NCI-H128 (cell line): ENCODE results near the gene SOX6.
A peak's percentile ranks its signal among the peaks of the same experiment; 100 is the strongest.

Experiments used
- DNase-seq: peaks from one replicate; lab custom pipeline; 2025; ENCODE audit not compliant: unreplicated experiment; lab: John Stamatoyannopoulos, UW

SOX6 gene

GRCh38 chr11:16194566-16194965, 161.8 kb downstream of the SOX6 start:
- DNase-seq = no peak

- DNase-seq = no peak
Measured at GRCh38 chr11:16193897-16194381, 162.4 kb downstream of the SOX6 start.

- peak; percentile 31 for DNase-seq
Measured at GRCh38 chr11:16191868-16192240, 164.5 kb downstream of the SOX6 start.

- no peak for DNase-seq
Measured at GRCh38 chr11:16191212-16191867, 165.0 kb downstream of the SOX6 start.

GRCh38 chr11:16186680-16187079, 169.7 kb downstream of the SOX6 start:
- DNase-seq = no peak

GRCh38 chr11:16185042-16185441, 171.3 kb downstream of the SOX6 start:
- no peak for DNase-seq

GRCh38 chr11:16184588-16184987, 171.8 kb downstream of the SOX6 start:
- DNase-seq = no peak

- no peak for DNase-seq
Measured at GRCh38 chr11:16182553-16182952, 173.8 kb downstream of the SOX6 start.

GRCh38 chr11:16180868-16181267, 175.5 kb downstream of the SOX6 start:
- DNase-seq = no peak

GRCh38 chr11:16179676-16180075, 176.7 kb downstream of the SOX6 start:
- DNase-seq = no peak

- DNase-seq = no peak
Measured at GRCh38 chr11:16178273-16178672, 178.1 kb downstream of the SOX6 start.

GRCh38 chr11:16177688-16178087, 178.7 kb downstream of the SOX6 start:
- DNase-seq = no peak

- no peak for DNase-seq
Measured at GRCh38 chr11:16173798-16174197, 182.5 kb downstream of the SOX6 start.

GRCh38 chr11:16171882-16172281, 184.5 kb downstream of the SOX6 start:
- no peak for DNase-seq

GRCh38 chr11:16169956-16170847, 186.1 kb downstream of the SOX6 start:
- no peak for DNase-seq

- no peak for DNase-seq
Measured at GRCh38 chr11:16169541-16169940, 186.8 kb downstream of the SOX6 start.

- DNase-seq = no peak
Measured at GRCh38 chr11:16167706-16168487, 188.4 kb downstream of the SOX6 start.

GRCh38 chr11:16166571-16166970, 189.8 kb downstream of the SOX6 start:
- DNase-seq = no peak

GRCh38 chr11:16160146-16160545, 196.2 kb downstream of the SOX6 start:
- DNase-seq = no peak

GRCh38 chr11:16158426-16158994, 197.8 kb downstream of the SOX6 start:
- no peak for DNase-seq

- no peak for DNase-seq
Measured at GRCh38 chr11:16157327-16157726, 199.0 kb downstream of the SOX6 start.
